Measurements from ENCODE around the gene DGLUCY.
"Not testable (repeated sequence)": the region's sequence is repeated elsewhere in the genome, so short reads cannot be mapped to it uniquely, and the experiment has no call there.

The DGLUCY gene

GRCh38 chr14:91237219-91237618 is 123.3 kb downstream of the DGLUCY start:
- DNase-seq (ENCODE audit: low read depth) = no peak

GRCh38 chr14:91238085-91238484 is 124.2 kb downstream of the DGLUCY start:
- no peak for DNase-seq (ENCODE audit: low read depth)

- DNase-seq (ENCODE audit: low read depth) = no peak
Measured at GRCh38 chr14:91238661-91239060, 124.8 kb downstream of the DGLUCY start.

- no peak for DNase-seq (ENCODE audit: low read depth)
Measured at GRCh38 chr14:91241863-91242262, 128.0 kb downstream of the DGLUCY start.

- DNase-seq (ENCODE audit: low read depth) = no peak
Measured at GRCh38 chr14:91242635-91243034, 128.8 kb downstream of the DGLUCY start.

GRCh38 chr14:91243074-91243471 is 129.2 kb downstream of the DGLUCY start:
- DNase-seq (ENCODE audit: low read depth) = no peak

- no peak for DNase-seq (ENCODE audit: low read depth)
Measured at GRCh38 chr14:91244501-91244901, 130.6 kb downstream of the DGLUCY start, which contains the start of gene GPR68. Gene GPR68, minus strand, starts transcription at chr14:91244704. Its CDS starts 9,654 bp downstream, at chr14:91235050.

- DNase-seq (ENCODE audit: low read depth) = no peak
Measured at GRCh38 chr14:91245029-91245428, 131.2 kb downstream of the DGLUCY start.

GRCh38 chr14:91245616-91246015 is 131.7 kb downstream of the DGLUCY start:
- not testable (repeated sequence) for DNase-seq (ENCODE audit: low read depth)

GRCh38 chr14:91246051-91246852 is 132.4 kb downstream of the DGLUCY start:
- no peak for DNase-seq (ENCODE audit: low read depth)

GRCh38 chr14:91249841-91250616 is 136.2 kb downstream of the DGLUCY start:
- no peak for DNase-seq (ENCODE audit: low read depth)

GRCh38 chr14:91250912-91251311 is 137.0 kb downstream of the DGLUCY start:
- no peak for DNase-seq (ENCODE audit: low read depth)

- no peak for DNase-seq (ENCODE audit: low read depth)
Measured at GRCh38 chr14:91252871-91253794, 139.3 kb downstream of the DGLUCY start.

GRCh38 chr14:91253795-91254323 is 140.0 kb downstream of the DGLUCY start:
- DNase-seq (ENCODE audit: low read depth) = no peak

- no peak for DNase-seq (ENCODE audit: low read depth)
Measured at GRCh38 chr14:91254461-91254860, 140.6 kb downstream of the DGLUCY start.

GRCh38 chr14:91255026-91255695 is 141.3 kb downstream of the DGLUCY start:
- no peak for DNase-seq (ENCODE audit: low read depth)

- no peak for DNase-seq (ENCODE audit: low read depth)
Measured at GRCh38 chr14:91256661-91257060, 142.8 kb downstream of the DGLUCY start.

- no peak for DNase-seq (ENCODE audit: low read depth)
Measured at GRCh38 chr14:91257328-91258010, 143.6 kb downstream of the DGLUCY start.

- no peak for DNase-seq (ENCODE audit: low read depth)
Measured at GRCh38 chr14:91258011-91258618, 144.2 kb downstream of the DGLUCY start.

- DNase-seq (ENCODE audit: low read depth) = no peak
Measured at GRCh38 chr14:91258876-91259275, 145.0 kb downstream of the DGLUCY start.

Data from stimulated activated CD8-positive, alpha-beta memory T cell treated with anti-CD3 and anti-CD28 coated beads, Interleukin-15, amount 100 ng/mL, for 24 hours (primary cell).